A204.1 (cell line): ENCODE measurements around the gene MYBL2.

Experiments used
- FAIRE-seq: peaks from 2 replicates; lab custom pipeline; 2012; peaks lifted over from hg19 to GRCh38; lab: Jason Lieb, UNC

Gene MYBL2

DNA sequence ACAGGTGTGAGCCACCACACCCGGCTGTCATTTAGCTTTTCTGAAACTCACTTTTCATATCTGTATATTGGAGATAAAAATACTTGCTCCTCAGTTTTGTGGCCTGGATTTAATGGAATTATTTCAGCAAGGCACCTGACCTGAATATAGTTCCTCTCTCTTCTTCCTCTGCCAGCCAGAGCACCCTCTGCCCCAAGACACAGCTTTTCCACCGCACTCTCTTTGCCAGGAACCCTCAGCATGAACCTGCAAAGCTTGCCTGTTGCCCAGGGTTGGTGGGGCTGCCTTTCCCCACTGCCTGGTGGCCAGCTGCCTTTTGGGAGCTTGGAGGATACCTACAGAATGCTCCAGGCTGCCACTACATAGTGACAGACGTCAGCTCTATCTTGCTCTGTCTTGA is 56.8 kb downstream of the MYBL2 start:
- FAIRE-seq, result no peak

DNA sequence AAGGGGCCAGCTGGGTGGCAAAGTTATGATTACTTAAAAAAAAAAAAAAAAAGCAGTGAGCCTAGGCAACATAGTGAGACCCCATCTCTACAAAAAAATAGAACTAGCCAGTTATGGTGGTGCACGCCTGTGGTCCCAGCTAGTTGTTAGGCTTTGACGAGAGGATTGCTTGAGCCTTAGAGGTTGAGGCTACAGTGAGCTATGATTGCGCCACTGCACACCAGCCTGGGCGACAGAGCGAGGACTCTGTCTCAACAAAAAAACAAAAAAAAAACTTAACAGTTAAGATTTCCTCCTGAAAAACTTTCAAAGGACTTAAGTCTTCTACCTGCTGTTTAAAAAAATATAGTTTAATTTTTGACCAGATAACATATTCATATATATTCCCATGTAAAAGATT is 57.5 kb downstream of the MYBL2 start:
- no peak for FAIRE-seq

DNA sequence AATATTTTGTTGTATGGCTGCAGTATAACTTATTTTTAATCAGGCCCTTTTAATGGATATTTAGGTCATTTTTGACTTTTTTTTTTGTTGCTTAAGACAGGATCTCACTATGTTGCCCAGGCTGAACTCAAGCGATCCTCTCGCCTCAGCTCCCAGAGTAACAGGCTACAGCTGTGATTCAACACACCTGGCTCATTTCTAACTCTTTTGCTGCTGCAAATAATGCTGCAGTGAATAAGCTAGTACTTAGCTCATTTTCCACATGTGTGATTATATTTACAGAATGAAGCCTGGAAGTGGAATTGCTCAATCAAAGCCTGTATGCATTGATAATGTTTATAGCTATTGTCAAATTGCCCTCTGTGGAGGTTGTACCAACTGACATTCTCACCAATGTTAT is 58.8 kb downstream of the MYBL2 start:
- no peak for FAIRE-seq

- no peak for FAIRE-seq
Observed at GRCh38 chr20:43726333-43726732, 59.4 kb downstream of the MYBL2 start.

DNA sequence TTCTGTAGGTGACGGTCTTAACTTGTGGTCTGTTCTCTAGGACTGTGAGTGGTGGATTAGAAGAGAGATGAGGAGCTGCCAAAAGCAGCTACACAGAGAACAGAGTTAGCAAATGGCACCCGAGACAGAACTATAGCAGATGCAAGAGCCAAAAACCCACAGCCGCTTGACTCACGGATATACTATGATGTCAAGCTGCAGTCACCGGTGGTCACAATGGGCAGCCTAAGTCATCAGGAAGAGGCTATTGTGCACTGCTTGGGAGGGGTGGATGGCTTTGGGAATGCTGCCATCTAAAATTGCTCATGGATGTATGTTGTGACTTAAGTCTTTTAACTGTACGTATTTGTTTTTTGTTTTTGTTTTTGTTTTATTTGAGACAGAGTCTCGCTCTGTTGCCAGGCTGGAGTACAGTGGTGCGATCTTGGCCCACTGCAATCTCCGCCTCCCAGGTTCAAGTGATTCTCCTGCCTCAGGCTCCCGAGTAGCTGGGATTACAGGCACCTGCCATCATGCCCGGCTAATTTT is 60.0 kb downstream of the MYBL2 start, which contains the start of gene GTSF1L:
Gene GTSF1L, minus strand, starts transcription at position 192 of the 528 bp plus-strand sequence. CDS start 308 bp downstream, outside the sequence.
- no peak for FAIRE-seq

DNA sequence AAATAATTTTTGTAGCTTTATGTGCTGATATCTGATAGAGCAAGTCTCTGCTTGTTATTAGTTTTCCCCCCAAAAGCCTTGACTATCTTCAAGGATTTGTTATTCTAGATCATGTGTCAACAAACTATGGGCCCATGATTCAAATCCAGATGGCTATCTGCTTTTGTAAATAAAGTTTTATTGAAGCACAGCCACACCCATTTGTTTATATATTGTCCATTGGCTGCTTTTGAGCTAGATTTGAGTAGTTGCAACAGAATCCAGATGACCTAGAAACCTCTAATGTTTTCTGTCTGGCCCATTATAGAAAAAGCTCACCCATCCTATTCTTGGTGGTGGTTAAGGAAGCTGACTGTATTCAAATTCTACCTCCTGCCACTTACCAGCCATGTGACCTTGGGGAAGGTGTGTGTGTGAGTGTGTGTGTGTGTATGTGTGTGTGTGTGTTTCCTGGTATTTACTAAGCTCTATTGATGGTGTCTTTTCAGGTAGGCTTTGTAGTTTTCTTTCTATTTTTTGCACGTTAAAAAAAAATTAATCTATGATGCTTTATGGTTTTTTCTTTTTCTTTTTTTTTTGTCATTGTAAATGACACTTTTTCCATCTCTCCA is 61.2 kb downstream of the MYBL2 start:
- no peak for FAIRE-seq

GRCh38 chr20:43728686-43729255 is 61.9 kb downstream of the MYBL2 start:
- FAIRE-seq, result no peak

DNA sequence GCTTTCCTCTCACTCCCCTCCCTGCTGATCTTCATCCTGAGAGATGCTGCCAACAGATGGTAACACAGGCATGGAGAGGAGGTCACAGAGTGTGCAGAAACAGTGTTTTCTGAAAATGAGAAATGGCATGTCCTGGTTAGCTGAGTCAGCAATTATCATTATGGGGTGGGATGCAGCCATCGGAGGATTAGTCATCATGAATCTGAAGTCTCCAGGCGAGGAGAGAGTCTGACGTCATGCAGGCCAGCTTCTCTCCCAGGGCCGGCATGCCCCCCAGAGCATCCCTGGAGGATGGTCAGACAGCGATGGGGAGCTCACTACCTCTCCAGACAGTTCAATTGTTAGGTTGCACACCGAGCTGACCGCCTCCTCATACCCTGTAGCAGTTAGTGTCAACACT is 64.6 kb downstream of the MYBL2 start:
- no peak for FAIRE-seq

DNA sequence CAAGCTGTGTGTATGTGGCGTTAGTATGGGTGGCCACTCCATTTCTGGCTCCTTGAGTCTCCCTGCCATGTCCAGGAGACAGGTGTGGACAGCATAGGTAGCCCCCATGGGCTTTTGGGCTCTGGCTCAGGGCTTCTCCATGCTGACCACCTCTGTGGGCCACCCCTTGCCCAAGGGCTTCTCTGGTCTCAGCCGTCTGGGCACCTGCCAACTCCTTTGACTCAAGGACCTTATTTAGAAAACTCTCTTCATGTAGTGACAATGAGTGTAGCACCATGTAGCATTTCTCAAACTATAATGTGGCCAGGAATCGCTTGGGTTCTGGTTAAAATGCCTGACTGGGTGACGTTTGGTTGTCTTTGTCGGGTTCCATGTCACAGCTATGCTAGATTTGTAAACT is 65.0 kb downstream of the MYBL2 start:
- FAIRE-seq, result no peak

- FAIRE-seq, result no peak
Observed at GRCh38 chr20:43736588-43737158, 69.8 kb downstream of the MYBL2 start.

- no peak for FAIRE-seq
Observed at GRCh38 chr20:43737925-43738324, 71.0 kb downstream of the MYBL2 start.

DNA sequence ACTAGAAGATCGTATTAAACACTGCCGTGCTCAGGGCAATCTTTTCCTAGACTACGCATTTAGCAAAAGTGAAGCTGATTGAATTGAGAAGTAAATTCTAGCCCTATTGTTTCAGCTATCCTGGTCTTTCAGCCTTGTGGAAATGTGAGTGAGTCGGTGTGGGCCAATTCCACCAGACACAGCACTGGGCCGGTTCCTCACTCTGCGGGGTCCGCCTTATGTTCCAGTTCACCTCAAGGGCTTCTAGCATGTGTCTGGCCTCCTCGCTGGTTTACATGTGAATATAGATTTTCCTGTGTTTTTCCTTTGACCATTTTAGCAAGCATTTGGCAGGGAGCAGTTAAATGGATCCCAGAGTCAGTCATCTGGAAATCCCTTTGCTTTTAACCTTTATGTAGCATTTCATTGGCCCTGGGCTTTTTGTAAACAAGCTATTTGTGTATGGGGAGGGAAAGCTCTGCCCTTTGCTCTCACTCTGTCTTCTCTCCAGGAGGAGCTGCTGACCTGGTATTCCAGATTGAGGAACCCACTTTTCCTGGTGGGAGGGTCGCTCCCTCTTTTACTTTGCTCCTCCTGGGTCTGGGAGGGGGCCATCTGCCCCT is 72.3 kb downstream of the MYBL2 start:
- no peak for FAIRE-seq

DNA sequence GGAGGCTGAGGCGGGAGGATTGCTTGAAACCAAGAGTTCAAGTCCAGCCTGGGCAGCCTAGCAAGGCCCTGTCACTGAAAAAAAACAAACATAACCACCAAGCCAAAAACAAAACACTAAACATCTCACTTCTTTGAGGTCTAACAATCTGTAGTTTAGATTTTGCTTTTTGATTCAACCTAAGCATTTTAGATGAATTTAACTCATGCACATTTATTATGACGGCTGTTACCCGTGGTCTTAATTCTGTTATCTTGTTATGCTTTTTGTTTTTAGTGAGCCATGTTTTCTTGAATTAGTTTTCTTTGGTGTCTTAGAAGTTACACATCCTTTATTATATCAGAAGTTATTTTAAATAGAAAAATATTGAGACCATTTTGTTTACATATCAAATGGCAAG is 73.7 kb downstream of the MYBL2 start:
- no peak for FAIRE-seq

DNA sequence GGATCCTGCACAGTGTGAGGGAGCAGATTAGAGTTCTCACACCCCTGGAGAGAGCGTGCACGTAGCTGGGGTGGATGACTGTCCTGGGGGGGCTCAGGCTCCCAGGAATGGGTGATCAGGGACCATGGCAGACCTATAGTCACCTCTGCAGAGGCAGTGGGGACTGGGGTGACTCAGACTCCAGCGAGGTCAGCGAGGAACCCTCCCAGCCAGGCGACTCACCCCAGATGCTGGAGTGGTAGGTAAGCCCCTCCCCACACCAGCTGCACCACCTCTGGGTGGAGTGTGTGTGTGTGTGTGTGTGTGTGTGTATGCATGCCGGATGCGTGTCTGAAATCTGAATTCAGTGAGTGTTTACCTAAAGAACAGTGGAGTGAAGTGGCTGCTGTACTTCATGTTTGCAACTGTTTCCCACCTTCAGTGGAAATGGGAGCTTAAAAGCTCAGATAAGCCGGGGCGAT is 77.3 kb downstream of the MYBL2 start:
- no peak for FAIRE-seq

GRCh38 chr20:43744966-43745730 is 78.2 kb downstream of the MYBL2 start:
- FAIRE-seq, result no peak

GRCh38 chr20:43746344-43747137 is 79.6 kb downstream of the MYBL2 start:
- FAIRE-seq, result no peak

DNA sequence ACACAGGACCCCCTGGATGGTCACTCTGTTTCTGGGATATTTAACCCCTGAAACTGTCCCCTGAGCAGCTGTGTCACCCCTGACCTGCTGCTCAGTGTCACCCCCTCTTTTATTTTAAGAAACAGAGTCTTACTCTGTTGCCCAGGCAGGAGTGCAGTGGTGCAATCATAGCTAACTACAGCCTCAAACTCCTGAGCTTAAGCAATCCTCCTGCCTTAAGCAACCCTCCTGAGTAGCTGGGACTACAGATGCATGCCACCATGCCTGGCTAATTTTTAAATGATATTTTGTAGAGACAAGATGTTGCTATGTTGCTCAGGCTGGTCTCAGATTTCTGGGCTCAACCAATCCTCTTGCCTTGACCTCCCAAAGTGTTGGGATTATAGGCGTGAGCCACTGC is 81.4 kb downstream of the MYBL2 start:
- FAIRE-seq, result no peak

GRCh38 chr20:43749734-43750294 is 82.9 kb downstream of the MYBL2 start:
- no peak for FAIRE-seq

DNA sequence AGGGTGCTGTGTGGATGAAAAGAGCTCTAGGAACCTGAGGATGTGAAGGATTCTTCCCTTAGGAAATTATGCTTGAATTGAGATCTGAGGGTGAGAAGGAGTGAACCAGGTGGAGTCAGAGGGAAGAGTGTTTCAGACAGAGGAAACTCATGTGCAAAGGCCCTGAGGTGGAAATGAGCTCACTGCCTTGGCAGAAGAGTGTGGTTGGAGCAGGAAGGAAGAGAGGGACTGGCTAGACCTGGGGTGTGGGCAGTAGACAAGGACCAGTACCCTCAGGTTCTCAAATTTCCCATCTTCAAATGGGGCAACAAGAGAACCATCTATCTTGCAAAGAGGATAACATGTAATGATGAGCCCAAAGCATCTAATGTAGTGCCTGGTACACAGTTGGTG is 83.9 kb downstream of the MYBL2 start:
- FAIRE-seq, result no peak

GRCh38 chr20:43751167-43752050 is 84.5 kb downstream of the MYBL2 start:
- no peak for FAIRE-seq

DNA sequence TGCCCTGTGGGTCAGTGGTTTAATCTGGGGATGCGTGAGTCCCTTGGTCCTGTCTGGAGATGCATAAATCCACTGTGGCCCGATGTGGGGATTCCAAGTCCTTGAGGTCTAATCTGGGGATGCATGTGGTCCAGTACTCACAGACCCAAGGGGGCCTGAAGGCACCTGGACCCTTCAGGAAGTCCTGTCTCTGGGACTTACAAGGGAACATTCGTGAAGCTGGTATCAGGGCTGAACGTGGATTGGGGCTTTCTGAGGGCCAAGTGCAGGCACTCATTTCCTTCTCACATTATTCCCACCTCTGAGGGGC is 85.1 kb downstream of the MYBL2 start:
- no peak for FAIRE-seq
